ENCODE measurements around the gene NPTX2. TPM values are rescaled to one million over a fixed set of nuclear protein-coding genes. Genes with fewer than 3 reads are reported as not detected.
A peak's percentile ranks its signal among the peaks of the same experiment; 100 is the strongest.

Gene NPTX2
- total RNA-seq, 1 experiment from 2014 or later: 10.9 TPM

- H3K27ac Mint-ChIP-seq: no peak overlapping the region
- H3K9me3 Mint-ChIP-seq: peaks cover 8% of the 10 kb centered on the region
- peaks cover 4% of the 10 kb centered on the region for H3K27me3 Mint-ChIP-seq (ENCODE audit: low read depth)
- POLR2A ChIA-PET: no interaction called here
- H3K36me3 Mint-ChIP-seq: no peaks in the 10 kb centered on the region; the same call in 1 of the 2 replicates
- ATAC-seq (no peak), DNase-seq (ENCODE audit: low spot score) (no peak)
- peaks cover 15% of the 10 kb centered on the region for H3K4me1 Mint-ChIP-seq
- CTCF ChIA-PET: interaction anchor here (1.0 kb wide), 1 partner anchor 118 kb away, joined by 4 read pairs; no protein-coding TSS in a partner anchor
- no peak for TF ChIP-seq NR3C1 (CRISPR knock-in tag; conservative IDR thresholded peaks at IDR 0.05; ENCODE audit: low read depth)
- H3K4me3 Mint-ChIP-seq: no peak overlapping the region
These were observed 10.3 kb downstream of the NPTX2 start for GRCh38 chr7:98627413-98627790.

- H3K27me3 Mint-ChIP-seq (ENCODE audit: low read depth): peaks cover 4% of the 10 kb centered on the region
- H3K9me3 Mint-ChIP-seq: peaks cover 11% of the 10 kb centered on the region
- ChIA-PET CTCF (interaction anchor here (1.0 to 1.3 kb wide), 5 partner anchors 9 to 208 kb away, joined by 3 to 6 read pairs (median 4); no protein-coding TSS in a partner anchor), POLR2A (interaction anchor here (2.5 kb wide), 1 partner anchor 11 kb away, joined by 8 read pairs; the partner anchor contains the start of gene NPTX2)
- H3K4me1 Mint-ChIP-seq: peaks cover 15% of the 10 kb centered on the region
- no peak overlapping the region for H3K27ac Mint-ChIP-seq
- H3K4me3 Mint-ChIP-seq: no peak overlapping the region
- ATAC-seq: no peak; the same call in 1 of the 2 replicates
- H3K36me3 Mint-ChIP-seq: no peaks in the 10 kb centered on the region; the same call in 1 of the 2 replicates
- no peak for DNase-seq (ENCODE audit: low spot score)
- TF ChIP-seq, protein P1, sequence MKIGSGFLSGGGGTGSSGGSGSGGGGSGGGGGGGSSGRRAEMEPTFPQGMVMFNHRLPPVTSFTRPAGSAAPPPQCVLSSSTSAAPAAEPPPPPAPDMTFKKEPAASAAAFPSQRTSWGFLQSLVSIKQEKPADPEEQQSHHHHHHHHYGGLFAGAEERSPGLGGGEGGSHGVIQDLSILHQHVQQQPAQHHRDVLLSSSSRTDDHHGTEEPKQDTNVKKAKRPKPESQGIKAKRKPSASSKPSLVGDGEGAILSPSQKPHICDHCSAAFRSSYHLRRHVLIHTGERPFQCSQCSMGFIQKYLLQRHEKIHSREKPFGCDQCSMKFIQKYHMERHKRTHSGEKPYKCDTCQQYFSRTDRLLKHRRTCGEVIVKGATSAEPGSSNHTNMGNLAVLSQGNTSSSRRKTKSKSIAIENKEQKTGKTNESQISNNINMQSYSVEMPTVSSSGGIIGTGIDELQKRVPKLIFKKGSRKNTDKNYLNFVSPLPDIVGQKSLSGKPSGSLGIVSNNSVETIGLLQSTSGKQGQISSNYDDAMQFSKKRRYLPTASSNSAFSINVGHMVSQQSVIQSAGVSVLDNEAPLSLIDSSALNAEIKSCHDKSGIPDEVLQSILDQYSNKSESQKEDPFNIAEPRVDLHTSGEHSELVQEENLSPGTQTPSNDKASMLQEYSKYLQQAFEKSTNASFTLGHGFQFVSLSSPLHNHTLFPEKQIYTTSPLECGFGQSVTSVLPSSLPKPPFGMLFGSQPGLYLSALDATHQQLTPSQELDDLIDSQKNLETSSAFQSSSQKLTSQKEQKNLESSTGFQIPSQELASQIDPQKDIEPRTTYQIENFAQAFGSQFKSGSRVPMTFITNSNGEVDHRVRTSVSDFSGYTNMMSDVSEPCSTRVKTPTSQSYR (CRISPR knock-in tag; IDR thresholded peaks at IDR 0.05): no peak
- TF ChIP-seq, protein P2, sequence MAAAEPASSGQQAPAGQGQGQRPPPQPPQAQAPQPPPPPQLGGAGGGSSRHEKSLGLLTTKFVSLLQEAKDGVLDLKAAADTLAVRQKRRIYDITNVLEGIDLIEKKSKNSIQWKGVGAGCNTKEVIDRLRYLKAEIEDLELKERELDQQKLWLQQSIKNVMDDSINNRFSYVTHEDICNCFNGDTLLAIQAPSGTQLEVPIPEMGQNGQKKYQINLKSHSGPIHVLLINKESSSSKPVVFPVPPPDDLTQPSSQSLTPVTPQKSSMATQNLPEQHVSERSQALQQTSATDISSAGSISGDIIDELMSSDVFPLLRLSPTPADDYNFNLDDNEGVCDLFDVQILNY (CRISPR knock-in tag; IDR thresholded peaks at IDR 0.05): no peak
- TF ChIP-seq ZNF232 (CRISPR knock-in tag; IDR thresholded peaks at IDR 0.05) (no peak), CTCF (IDR thresholded peaks at IDR 0.05) (no peak), CREM (CRISPR knock-in tag; IDR thresholded peaks at IDR 0.05) (no peak), PRRX2 (CRISPR knock-in tag; IDR thresholded peaks at IDR 0.05) (no peak), ZNF512 (CRISPR knock-in tag; IDR thresholded peaks at IDR 0.05; ENCODE audit: borderline replicate concordance) (no peak)
- TF ChIP-seq, protein P3, sequence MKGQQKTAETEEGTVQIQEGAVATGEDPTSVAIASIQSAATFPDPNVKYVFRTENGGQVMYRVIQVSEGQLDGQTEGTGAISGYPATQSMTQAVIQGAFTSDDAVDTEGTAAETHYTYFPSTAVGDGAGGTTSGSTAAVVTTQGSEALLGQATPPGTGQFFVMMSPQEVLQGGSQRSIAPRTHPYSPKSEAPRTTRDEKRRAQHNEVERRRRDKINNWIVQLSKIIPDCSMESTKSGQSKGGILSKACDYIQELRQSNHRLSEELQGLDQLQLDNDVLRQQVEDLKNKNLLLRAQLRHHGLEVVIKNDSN (CRISPR knock-in tag; IDR thresholded peaks at IDR 0.05): no peak
- TF ChIP-seq, protein P4, sequence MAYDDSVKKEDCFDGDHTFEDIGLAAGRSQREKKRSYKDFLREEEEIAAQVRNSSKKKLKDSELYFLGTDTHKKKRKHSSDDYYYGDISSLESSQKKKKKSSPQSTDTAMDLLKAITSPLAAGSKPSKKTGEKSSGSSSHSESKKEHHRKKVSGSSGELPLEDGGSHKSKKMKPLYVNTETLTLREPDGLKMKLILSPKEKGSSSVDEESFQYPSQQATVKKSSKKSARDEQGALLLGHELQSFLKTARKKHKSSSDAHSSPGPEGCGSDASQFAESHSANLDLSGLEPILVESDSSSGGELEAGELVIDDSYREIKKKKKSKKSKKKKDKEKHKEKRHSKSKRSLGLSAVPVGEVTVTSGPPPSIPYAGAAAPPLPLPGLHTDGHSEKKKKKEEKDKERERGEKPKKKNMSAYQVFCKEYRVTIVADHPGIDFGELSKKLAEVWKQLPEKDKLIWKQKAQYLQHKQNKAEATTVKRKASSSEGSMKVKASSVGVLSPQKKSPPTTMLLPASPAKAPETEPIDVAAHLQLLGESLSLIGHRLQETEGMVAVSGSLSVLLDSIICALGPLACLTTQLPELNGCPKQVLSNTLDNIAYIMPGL (CRISPR knock-in tag; IDR thresholded peaks at IDR 0.05): no peak
These were observed 11.3 kb downstream of the NPTX2 start for GRCh38 chr7:98628418-98628817.

DNA sequence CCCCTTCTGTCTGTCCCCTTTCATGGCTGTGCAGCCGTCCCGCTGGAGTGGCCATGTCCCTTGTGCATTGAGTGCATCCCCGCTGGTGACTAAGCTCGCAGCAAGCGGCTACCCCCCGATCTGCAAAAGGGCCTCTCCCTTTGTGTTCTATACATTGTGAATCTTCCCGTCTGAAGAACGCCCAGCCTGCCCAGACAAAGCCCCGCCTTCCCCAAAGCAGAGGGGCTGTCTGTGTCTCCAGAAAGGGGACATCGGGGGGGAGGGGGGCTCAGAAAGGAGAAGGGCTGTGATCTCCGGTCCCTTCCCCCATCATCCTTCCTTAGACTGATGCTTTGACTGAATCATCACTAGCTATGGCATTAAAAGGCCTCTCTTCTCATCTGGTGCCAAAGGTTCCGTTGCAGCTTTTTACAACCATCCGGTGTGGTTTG, 11.9 kb downstream of the NPTX2 start:
- Mint-ChIP-seq H3K27me3 (ENCODE audit: low read depth) (peaks cover 7% of the 10 kb centered on the region), H3K27ac (no peak overlapping the region), H3K4me3 (no peak overlapping the region), H3K36me3 (no peaks in the 10 kb centered on the region; the same call in 1 of the 2 replicates), H3K9me3 (peaks cover 17% of the 10 kb centered on the region), H3K4me1 (peaks cover 15% of the 10 kb centered on the region)
- POLR2A ChIA-PET: interaction anchor here (0.6 to 2.5 kb wide), 2 partner anchors 12 to 246 kb away, joined by 3 to 8 read pairs; partner anchors contain the start of gene NPTX2
- ATAC-seq (peak; percentile 42), DNase-seq (ENCODE audit: low spot score) (no peak)
- CTCF ChIA-PET: interaction anchor here (0.7 to 1.3 kb wide), 5 partner anchors 10 to 208 kb away, joined by 3 to 6 read pairs (median 3); partner anchors contain the start of gene NPTX2
- TF ChIP-seq SP1 (CRISPR knock-in tag; conservative IDR thresholded peaks at IDR 0.05) (no peak), ZNF423 (CRISPR knock-in tag; IDR thresholded peaks at IDR 0.05) (no peak), ELF4 (CRISPR knock-in tag; IDR thresholded peaks at IDR 0.05; ENCODE audit: low read depth) (no peak), ZSCAN18 (CRISPR knock-in tag; IDR thresholded peaks at IDR 0.05) (no peak)
- TF ChIP-seq, protein P5, sequence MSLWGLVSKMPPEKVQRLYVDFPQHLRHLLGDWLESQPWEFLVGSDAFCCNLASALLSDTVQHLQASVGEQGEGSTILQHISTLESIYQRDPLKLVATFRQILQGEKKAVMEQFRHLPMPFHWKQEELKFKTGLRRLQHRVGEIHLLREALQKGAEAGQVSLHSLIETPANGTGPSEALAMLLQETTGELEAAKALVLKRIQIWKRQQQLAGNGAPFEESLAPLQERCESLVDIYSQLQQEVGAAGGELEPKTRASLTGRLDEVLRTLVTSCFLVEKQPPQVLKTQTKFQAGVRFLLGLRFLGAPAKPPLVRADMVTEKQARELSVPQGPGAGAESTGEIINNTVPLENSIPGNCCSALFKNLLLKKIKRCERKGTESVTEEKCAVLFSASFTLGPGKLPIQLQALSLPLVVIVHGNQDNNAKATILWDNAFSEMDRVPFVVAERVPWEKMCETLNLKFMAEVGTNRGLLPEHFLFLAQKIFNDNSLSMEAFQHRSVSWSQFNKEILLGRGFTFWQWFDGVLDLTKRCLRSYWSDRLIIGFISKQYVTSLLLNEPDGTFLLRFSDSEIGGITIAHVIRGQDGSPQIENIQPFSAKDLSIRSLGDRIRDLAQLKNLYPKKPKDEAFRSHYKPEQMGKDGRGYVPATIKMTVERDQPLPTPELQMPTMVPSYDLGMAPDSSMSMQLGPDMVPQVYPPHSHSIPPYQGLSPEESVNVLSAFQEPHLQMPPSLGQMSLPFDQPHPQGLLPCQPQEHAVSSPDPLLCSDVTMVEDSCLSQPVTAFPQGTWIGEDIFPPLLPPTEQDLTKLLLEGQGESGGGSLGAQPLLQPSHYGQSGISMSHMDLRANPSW (CRISPR knock-in tag; conservative IDR thresholded peaks at IDR 0.05; ENCODE audit: low read depth): no peak

All from WTC11 (cell line).